Right lobe of liver (tissue), 6 donors: ENCODE results near the gene IL6ST. TPM values are rescaled to one million over a fixed set of nuclear protein-coding genes. Genes with fewer than 3 reads are reported as not detected.

Source experiments
- ATAC-seq, 4 donors: fragments of 200-7000 bp; cut with Tn5 transposase; one replicate each; pipeline ENCODE4 v1.9.1; 2020; ENCODE audit warnings: mild to moderate bottlenecking in 4 of 4, moderate library complexity in 4 of 4
- DNase-seq, 3 donors: peaks; one replicate each; pipeline ENCODE4 v3.0.0-alpha.2; 2020
- H3K27ac ChIP-seq, 3 donors: fragments of 200-600 bp; one replicate each; pipeline ENCODE4 v1.8.0; 2022
- H3K27me3 ChIP-seq, 2 donors: fragments of 200-600 bp; one replicate each; pipeline ENCODE4 v1.8.0; 2022
- H3K36me3 ChIP-seq, 4 donors: fragments of 200-600 bp; sonication (generic) in 1 of 4; one replicate each; pipeline versions ENCODE4 v1.5.1 to v1.8.0; 2017 to 2022; ENCODE audit warnings: control low read depth in 1 of 4
- H3K4me1 ChIP-seq, 4 donors: fragments of 200-600 bp; sonication (generic) in 1 of 4; one replicate each; pipeline versions ENCODE4 v1.5.1 to v1.8.0; 2017 to 2022; ENCODE audit warnings: control low read depth in 1 of 4
- H3K4me3 ChIP-seq, 3 donors: fragments of 200-600 bp; one replicate each; pipeline ENCODE4 v1.8.0; 2022
- H3K9me3 ChIP-seq, 4 donors: fragments of 200-600 bp; sonication (generic) in 1 of 4; one replicate each; pipeline versions ENCODE4 v1.5.1 to v1.8.0; 2017 to 2022; ENCODE audit warnings: control low read depth in 1 of 4
- POLR2A ChIP-seq: fragments of 450-650 bp; IDR thresholded peaks from one replicate; pipeline ENCODE4 v1.6.1; 2017; ENCODE audit warnings: antibody characterized with exemption, mild to moderate bottlenecking
- WGBS: methylation state at CpG from one replicate; pipeline ENCODE4 v1.1.6; 2018; ENCODE audit warnings: low coverage, low lambda C conversion rate; ENCODE audit not compliant: insufficient coverage; ENCODE audit errors: missing lambda C conversion rate; 5-methylcytosine and 5-hydroxymethylcytosine counted together
- intact Hi-C, 2 donors: fragments of 100-400 bp; cut with DNase I; formaldehyde crosslinking; loops; one replicate each; pipeline versions ENCODE4 v1.11.2 to v1.14.1; 2022
- total RNA-seq, 6 experiments: library from RNA; depleted of rRNA in 2 of 6; stranded (reverse); fragments of >200 nt in 2 of 6; fragmentation: NEBNext Ultra II Directional in 3 of 6; extraction: Animal tissue kit (Norgen Biotek cat#: 25700) in 3 of 6; gene quantifications; one replicate each; pipeline versions ENCODE4 v1.1.0 to v1.2.4, GENCODE V29; 2016 to 2023
- TF ChIP-seq, protein P1 (sequence below), 4 donors: fragments of 200-600 bp in 3 of 4; fragments of 450-650 bp in 1 of 4; IDR thresholded peaks; one replicate each; pipeline versions ENCODE4 v1.5.1 to v1.8.0; 2016 to 2022; ENCODE audit warnings: antibody characterized with exemption in 4 of 4, mild to moderate bottlenecking in 2 of 4
- donor health status: DM: no; HTN: yes; CAD: no.
- donor health status: DM: no; HTN: no; CAD: no.
- donor health status: DM: no; HTN: no; CAD: no.
- donor health status: DM: no; HTN: yes; CAD: no.
- donor health status: DM: no; HTN: yes; CAD: no.

The IL6ST gene
- total RNA-seq, 6 experiments from 2014 or later: 150 to 341 (median 278) TPM

- ATAC-seq (peak in 1 of 4 donors; percentile 7), DNase-seq (no peak)
- H3K4me3 ChIP-seq: no peak overlapping the region
- H3K9me3 ChIP-seq: no peaks in the 10 kb centered on the region
- H3K27ac ChIP-seq: no peak overlapping the region
- H3K27me3 ChIP-seq: no peaks in the 10 kb centered on the region
- H3K36me3 ChIP-seq: no peaks in the 10 kb centered on the region
- TF ChIP-seq POLR2A: no peak
- intact Hi-C loops: no loop called here
- no peaks in the 10 kb centered on the region for H3K4me1 ChIP-seq
- 62% methylated on average over 2 of the region's 5 CpGs for WGBS
These were observed 69.1 kb downstream of the IL6ST start for GRCh38 chr5:55925712-55926111.

GRCh38 chr5:55925181-55925580 lies 69.6 kb downstream of the IL6ST start:
- H3K36me3 ChIP-seq: no peaks in the 10 kb centered on the region
- no peaks in the 10 kb centered on the region for H3K27me3 ChIP-seq
- H3K4me1 ChIP-seq: no peaks in the 10 kb centered on the region
- intact Hi-C loops: no loop called here
- no peaks in the 10 kb centered on the region for H3K9me3 ChIP-seq
- DNase-seq (no peak), ATAC-seq (no peak)
- no peak overlapping the region for H3K27ac ChIP-seq
- WGBS: 100% methylated on average over 3 of the region's 3 CpGs
- no peak for TF ChIP-seq POLR2A
- TF ChIP-seq, protein P1, sequence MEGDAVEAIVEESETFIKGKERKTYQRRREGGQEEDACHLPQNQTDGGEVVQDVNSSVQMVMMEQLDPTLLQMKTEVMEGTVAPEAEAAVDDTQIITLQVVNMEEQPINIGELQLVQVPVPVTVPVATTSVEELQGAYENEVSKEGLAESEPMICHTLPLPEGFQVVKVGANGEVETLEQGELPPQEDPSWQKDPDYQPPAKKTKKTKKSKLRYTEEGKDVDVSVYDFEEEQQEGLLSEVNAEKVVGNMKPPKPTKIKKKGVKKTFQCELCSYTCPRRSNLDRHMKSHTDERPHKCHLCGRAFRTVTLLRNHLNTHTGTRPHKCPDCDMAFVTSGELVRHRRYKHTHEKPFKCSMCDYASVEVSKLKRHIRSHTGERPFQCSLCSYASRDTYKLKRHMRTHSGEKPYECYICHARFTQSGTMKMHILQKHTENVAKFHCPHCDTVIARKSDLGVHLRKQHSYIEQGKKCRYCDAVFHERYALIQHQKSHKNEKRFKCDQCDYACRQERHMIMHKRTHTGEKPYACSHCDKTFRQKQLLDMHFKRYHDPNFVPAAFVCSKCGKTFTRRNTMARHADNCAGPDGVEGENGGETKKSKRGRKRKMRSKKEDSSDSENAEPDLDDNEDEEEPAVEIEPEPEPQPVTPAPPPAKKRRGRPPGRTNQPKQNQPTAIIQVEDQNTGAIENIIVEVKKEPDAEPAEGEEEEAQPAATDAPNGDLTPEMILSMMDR (IDR thresholded peaks at IDR 0.05): no peak
- H3K4me3 ChIP-seq: no peak overlapping the region

DNA sequence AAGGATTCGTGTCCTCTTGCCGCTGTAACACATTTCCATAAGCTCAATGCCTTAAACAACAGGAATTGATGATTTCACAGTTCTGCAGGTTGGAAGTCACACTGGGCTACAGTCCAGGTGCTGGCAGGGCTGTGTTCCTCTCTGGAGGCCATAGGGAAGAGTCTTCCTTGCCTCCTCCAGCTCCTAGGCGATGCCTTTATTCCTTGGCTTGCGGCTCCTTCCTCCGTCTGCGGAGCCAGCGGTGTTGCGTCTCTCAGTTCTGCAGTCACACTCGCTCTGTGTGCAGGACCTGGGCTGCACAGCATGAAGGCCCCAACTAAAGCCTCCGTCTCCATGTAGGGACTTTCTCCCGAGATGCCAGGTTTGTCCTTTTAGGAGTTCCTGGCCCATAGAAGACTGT lies 70.0 kb downstream of the IL6ST start:
- no peaks in the 10 kb centered on the region for H3K9me3 ChIP-seq
- WGBS: 71% methylated on average over 1 of the region's 11 CpGs
- TF ChIP-seq, protein P1 (IDR thresholded peaks at IDR 0.05): no peak
- no peak for TF ChIP-seq POLR2A
- no peaks in the 10 kb centered on the region for H3K4me1 ChIP-seq
- H3K27me3 ChIP-seq: no peaks in the 10 kb centered on the region
- DNase-seq (no peak), ATAC-seq (no peak)
- no peak overlapping the region for H3K4me3 ChIP-seq
- H3K36me3 ChIP-seq: no peaks in the 10 kb centered on the region
- intact Hi-C loops: no loop called here
- no peak overlapping the region for H3K27ac ChIP-seq

GRCh38 chr5:55923865-55924500 lies 70.8 kb downstream of the IL6ST start:
- Histone ChIP-seq H3K27me3 (no peaks in the 10 kb centered on the region), H3K4me3 (no peak overlapping the region), H3K36me3 (no peaks in the 10 kb centered on the region), H3K27ac (peak overlapping the region in 1 of 3 donors; percentile 73), H3K9me3 (no peaks in the 10 kb centered on the region), H3K4me1 (no peaks in the 10 kb centered on the region)
- WGBS: 73% methylated on average over 5 of the region's 9 CpGs
- ATAC-seq: no peak
- TF ChIP-seq POLR2A: no peak
- intact Hi-C loops: no loop called here
- DNase-seq: no peak

GRCh38 chr5:55923177-55923771 lies 71.5 kb downstream of the IL6ST start:
- peak; percentile 49 to 68 (median 60) for ATAC-seq
- Histone ChIP-seq H3K9me3 (no peaks in the 10 kb centered on the region), H3K4me1 (no peaks in the 10 kb centered on the region), H3K36me3 (no peaks in the 10 kb centered on the region), H3K4me3 (peak overlapping the region; percentile 14 to 26 (median 16)), H3K27me3 (no peaks in the 10 kb centered on the region), H3K27ac (peak overlapping the region; percentile 30 to 73 (median 54))
- DNase-seq: peak in 1 of 3 donors; percentile 37
- WGBS: 45% methylated on average over 12 of the region's 17 CpGs
- TF ChIP-seq POLR2A: no peak
- TF ChIP-seq, protein P1 (IDR thresholded peaks at IDR 0.05): no peak
- intact Hi-C loops: no loop called here
